ENCODE data around the gene TLCD3A. TPM values are rescaled to one million over a fixed set of nuclear protein-coding genes. Genes with fewer than 3 reads are reported as not detected.

TLCD3A gene
- total and polyA plus RNA-seq, 2 donors, result 5.1 to 7.8 TPM

GRCh38 chr17:726271-726919, 6.0 kb upstream of the TLCD3A start:
- Histone ChIP-seq H3K27me3 (ENCODE audit: control insufficient read depth in 2 of 2, insufficient read depth in 1 of 2, low read length in 1 of 2) (peaks cover 10 to 26% of the 10 kb centered on the region in 2 donors), H3K4me1 (ENCODE audit: control insufficient read depth in 2 of 2, insufficient read depth in 2 of 2, low read length in 2 of 2) (peaks cover 0 to 5% of the 10 kb centered on the region in 2 donors), H3K4me3 (ENCODE audit: low read length in 2 of 2) (no peak overlapping the region), H3K36me3 (ENCODE audit: control insufficient read depth in 2 of 2, insufficient read depth in 2 of 2, low read length in 1 of 2) (no peaks in the 10 kb centered on the region), H3K9me3 (ENCODE audit: control insufficient read depth in 2 of 2, insufficient read depth in 1 of 2, low read length in 1 of 2) (no peaks in the 10 kb centered on the region), H3K27ac (ENCODE audit: low read depth in 1 of 2, low read length in 1 of 2) (no peak overlapping the region)
- DNase-seq (ENCODE audit: low read depth in 6 of 9, low spot score in 9 of 9), result no peak
- WGBS, result 76% methylated on average over 20 of the region's 20 CpGs

DNA sequence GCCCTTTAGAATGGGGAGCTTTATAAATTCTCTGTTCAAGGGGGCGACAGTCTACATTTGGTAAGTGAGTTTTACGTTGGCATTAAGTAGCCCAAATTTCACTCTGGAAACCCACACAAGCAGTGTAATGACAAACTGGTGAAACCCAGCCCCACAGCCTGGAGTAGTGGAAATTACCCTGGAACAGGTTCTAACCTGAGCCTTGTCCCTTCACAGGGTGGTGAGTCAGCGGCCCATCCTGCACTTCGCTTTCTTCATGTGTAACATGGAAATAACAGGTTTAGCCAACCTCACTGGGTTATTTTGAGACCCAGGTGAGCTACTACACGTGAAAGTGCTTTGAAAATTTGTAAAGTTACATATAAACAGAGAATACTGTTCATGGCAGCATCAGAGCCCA, 3.5 kb upstream of the TLCD3A start:
- H3K36me3 ChIP-seq (ENCODE audit: control insufficient read depth in 2 of 2, insufficient read depth in 2 of 2, low read length in 1 of 2), result no peaks in the 10 kb centered on the region
- peak overlapping the region; percentile 69 to 75 for H3K27ac ChIP-seq (ENCODE audit: low read depth in 1 of 2, low read length in 1 of 2)
- peaks cover 26 to 48% of the 10 kb centered on the region in 2 donors for H3K27me3 ChIP-seq (ENCODE audit: control insufficient read depth in 2 of 2, insufficient read depth in 1 of 2, low read length in 1 of 2)
- WGBS, result 89% methylated on average over 5 of the region's 5 CpGs
- no peak overlapping the region for H3K4me3 ChIP-seq (ENCODE audit: low read length in 2 of 2)
- H3K4me1 ChIP-seq (ENCODE audit: control insufficient read depth in 2 of 2, insufficient read depth in 2 of 2, low read length in 2 of 2), result peaks cover 4 to 13% of the 10 kb centered on the region in 2 donors
- H3K9me3 ChIP-seq (ENCODE audit: control insufficient read depth in 2 of 2, insufficient read depth in 1 of 2, low read length in 1 of 2), result no peaks in the 10 kb centered on the region
- no peak for DNase-seq (ENCODE audit: low read depth in 6 of 9, low spot score in 9 of 9)

GRCh38 chr17:731644-732066, 741 bp upstream of the TLCD3A start:
- no peaks in the 10 kb centered on the region for H3K9me3 ChIP-seq (ENCODE audit: control insufficient read depth in 2 of 2, insufficient read depth in 1 of 2, low read length in 1 of 2)
- peak overlapping the region; percentile 36 to 71 for H3K4me3 ChIP-seq (ENCODE audit: low read length in 2 of 2)
- H3K27ac ChIP-seq (ENCODE audit: low read depth in 1 of 2, low read length in 1 of 2), result peak overlapping the region in 1 of 2 donors; percentile 68
- 22% methylated on average over 26 of the region's 26 CpGs for WGBS
- H3K36me3 ChIP-seq (ENCODE audit: control insufficient read depth in 2 of 2, insufficient read depth in 2 of 2, low read length in 1 of 2), result no peaks in the 10 kb centered on the region
- H3K4me1 ChIP-seq (ENCODE audit: control insufficient read depth in 2 of 2, insufficient read depth in 2 of 2, low read length in 2 of 2), result peaks cover 4 to 13% of the 10 kb centered on the region in 2 donors
- no peak for DNase-seq (ENCODE audit: low read depth in 6 of 9, low spot score in 9 of 9)
- H3K27me3 ChIP-seq (ENCODE audit: control insufficient read depth in 2 of 2, insufficient read depth in 1 of 2, low read length in 1 of 2), result peaks cover 26 to 47% of the 10 kb centered on the region in 2 donors

- DNase-seq (ENCODE audit: low read depth in 6 of 9, low spot score in 9 of 9), result peak in 1 of 9 donors; percentile 36
- no peaks in the 10 kb centered on the region for H3K36me3 ChIP-seq (ENCODE audit: control insufficient read depth in 2 of 2, insufficient read depth in 2 of 2, low read length in 1 of 2)
- H3K27me3 ChIP-seq (ENCODE audit: control insufficient read depth in 2 of 2, insufficient read depth in 1 of 2, low read length in 1 of 2), result peaks cover 26 to 46% of the 10 kb centered on the region in 2 donors
- H3K27ac ChIP-seq (ENCODE audit: low read depth in 1 of 2, low read length in 1 of 2), result peak overlapping the region in 1 of 2 donors; percentile 60
- peak overlapping the region; percentile 30 to 71 for H3K4me3 ChIP-seq (ENCODE audit: low read length in 2 of 2)
- 12% methylated on average over 57 of the region's 57 CpGs for WGBS
- peaks cover 4 to 13% of the 10 kb centered on the region in 2 donors for H3K4me1 ChIP-seq (ENCODE audit: control insufficient read depth in 2 of 2, insufficient read depth in 2 of 2, low read length in 2 of 2)
- no peaks in the 10 kb centered on the region for H3K9me3 ChIP-seq (ENCODE audit: control insufficient read depth in 2 of 2, insufficient read depth in 1 of 2, low read length in 1 of 2)
Measured at GRCh38 chr17:732902-733720, 715 bp downstream of the TLCD3A start.

DNA sequence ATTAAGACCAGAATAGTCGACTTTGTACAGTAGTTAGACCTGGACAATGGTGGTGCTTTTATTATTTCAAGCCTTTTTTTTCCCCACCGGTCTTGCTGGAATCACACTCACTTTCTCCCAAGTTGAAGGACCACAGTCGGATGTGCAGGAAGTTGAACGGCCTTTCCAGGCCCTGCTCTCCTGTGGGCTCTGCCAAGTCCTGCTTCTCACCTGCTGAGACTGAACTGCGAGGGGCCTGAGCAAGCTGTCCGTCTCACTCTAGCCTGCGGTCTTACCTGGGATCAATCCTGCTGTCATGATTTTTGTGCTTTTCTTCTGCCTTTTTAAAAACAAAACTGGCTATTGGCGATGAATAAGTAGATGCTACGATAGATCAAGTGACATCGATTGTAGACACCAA, 1.3 kb downstream of the TLCD3A start:
- Histone ChIP-seq H3K36me3 (ENCODE audit: control insufficient read depth in 2 of 2, insufficient read depth in 2 of 2, low read length in 1 of 2) (no peaks in the 10 kb centered on the region), H3K27ac (ENCODE audit: low read depth in 1 of 2, low read length in 1 of 2) (no peak overlapping the region), H3K27me3 (ENCODE audit: control insufficient read depth in 2 of 2, insufficient read depth in 1 of 2, low read length in 1 of 2) (peaks cover 26 to 45% of the 10 kb centered on the region in 2 donors), H3K9me3 (ENCODE audit: control insufficient read depth in 2 of 2, insufficient read depth in 1 of 2, low read length in 1 of 2) (no peaks in the 10 kb centered on the region), H3K4me1 (ENCODE audit: control insufficient read depth in 2 of 2, insufficient read depth in 2 of 2, low read length in 2 of 2) (peaks cover 4 to 13% of the 10 kb centered on the region in 2 donors), H3K4me3 (ENCODE audit: low read length in 2 of 2) (no peak overlapping the region)
- WGBS, result 88% methylated on average over 10 of the region's 10 CpGs
- DNase-seq (ENCODE audit: low read depth in 6 of 9, low spot score in 9 of 9), result no peak

- peaks cover 6 to 18% of the 10 kb centered on the region in 2 donors for H3K27me3 ChIP-seq (ENCODE audit: control insufficient read depth in 2 of 2, insufficient read depth in 1 of 2, low read length in 1 of 2)
- H3K4me3 ChIP-seq (ENCODE audit: low read length in 2 of 2), result no peak overlapping the region
- H3K4me1 ChIP-seq (ENCODE audit: control insufficient read depth in 2 of 2, insufficient read depth in 2 of 2, low read length in 2 of 2), result peaks cover 0 to 8% of the 10 kb centered on the region in 2 donors
- no peak overlapping the region for H3K27ac ChIP-seq (ENCODE audit: low read depth in 1 of 2, low read length in 1 of 2)
- 95% methylated on average over 13 of the region's 13 CpGs for WGBS
- H3K36me3 ChIP-seq (ENCODE audit: control insufficient read depth in 2 of 2, insufficient read depth in 2 of 2, low read length in 1 of 2), result peaks cover 19 to 22% of the 10 kb centered on the region in 2 donors
- no peaks in the 10 kb centered on the region for H3K9me3 ChIP-seq (ENCODE audit: control insufficient read depth in 2 of 2, insufficient read depth in 1 of 2, low read length in 1 of 2)
- DNase-seq (ENCODE audit: low read depth in 6 of 9, low spot score in 9 of 9), result no peak
Measured at GRCh38 chr17:737561-738113, 5.2 kb downstream of the TLCD3A start.

DNA sequence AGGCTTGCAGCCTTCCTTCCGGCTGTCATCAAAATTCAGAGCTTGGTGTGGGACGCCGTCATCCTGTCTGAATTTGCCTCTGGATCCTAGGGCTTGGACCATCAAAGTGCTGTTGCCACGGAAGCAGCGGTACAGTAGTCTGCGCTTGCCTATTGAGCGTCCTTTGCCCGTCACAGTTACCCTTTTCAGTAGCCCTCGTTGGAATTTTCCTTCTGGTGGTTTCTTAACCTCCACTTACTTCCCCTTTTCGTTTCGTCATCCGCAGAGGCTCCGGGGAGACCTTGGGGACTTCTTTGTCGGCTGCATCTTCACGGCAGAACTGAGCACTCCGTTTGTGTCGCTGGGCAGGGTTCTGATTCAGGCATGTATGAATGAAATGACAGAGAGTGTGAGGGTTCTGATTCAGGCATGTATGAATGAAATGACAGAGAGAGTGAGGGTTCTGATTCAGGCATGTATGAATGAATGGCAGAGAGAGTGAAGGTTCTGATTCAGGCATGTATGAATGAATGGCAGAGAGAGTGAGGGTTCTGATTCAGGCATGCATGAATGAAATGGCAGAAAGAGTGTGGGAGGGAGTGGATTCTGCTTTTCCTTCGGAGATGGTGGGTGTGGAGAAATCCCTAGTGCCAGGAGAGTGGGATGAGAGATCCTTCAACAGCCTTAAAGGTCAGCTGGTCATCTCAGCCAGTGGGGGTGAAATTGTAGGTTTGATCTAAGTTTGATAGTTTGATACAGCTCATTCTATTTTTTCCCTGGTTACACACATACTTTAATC, 8.0 kb downstream of the TLCD3A start:
- DNase-seq (ENCODE audit: low read depth in 6 of 9, low spot score in 9 of 9), result peak in 1 of 9 donors; percentile 36
- Histone ChIP-seq H3K4me3 (ENCODE audit: low read length in 2 of 2) (no peak overlapping the region), H3K27ac (ENCODE audit: low read depth in 1 of 2, low read length in 1 of 2) (peak overlapping the region in 1 of 2 donors; percentile 8), H3K36me3 (ENCODE audit: control insufficient read depth in 2 of 2, insufficient read depth in 2 of 2, low read length in 1 of 2) (peaks cover 43 to 44% of the 10 kb centered on the region in 2 donors), H3K27me3 (ENCODE audit: control insufficient read depth in 2 of 2, insufficient read depth in 1 of 2, low read length in 1 of 2) (no peaks in the 10 kb centered on the region), H3K9me3 (ENCODE audit: control insufficient read depth in 2 of 2, insufficient read depth in 1 of 2, low read length in 1 of 2) (no peaks in the 10 kb centered on the region), H3K4me1 (ENCODE audit: control insufficient read depth in 2 of 2, insufficient read depth in 2 of 2, low read length in 2 of 2) (no peaks in the 10 kb centered on the region)
- 36% methylated on average over 18 of the region's 18 CpGs for WGBS

GRCh38 chr17:742147-742793, 9.9 kb downstream of the TLCD3A start:
- H3K9me3 ChIP-seq (ENCODE audit: control insufficient read depth in 2 of 2, insufficient read depth in 1 of 2, low read length in 1 of 2), result no peaks in the 10 kb centered on the region
- WGBS, result 92% methylated on average over 11 of the region's 11 CpGs
- H3K4me1 ChIP-seq (ENCODE audit: control insufficient read depth in 2 of 2, insufficient read depth in 2 of 2, low read length in 2 of 2), result no peaks in the 10 kb centered on the region
- peaks cover 61 to 62% of the 10 kb centered on the region in 2 donors for H3K36me3 ChIP-seq (ENCODE audit: control insufficient read depth in 2 of 2, insufficient read depth in 2 of 2, low read length in 1 of 2)
- no peak overlapping the region for H3K27ac ChIP-seq (ENCODE audit: low read depth in 1 of 2, low read length in 1 of 2)
- H3K4me3 ChIP-seq (ENCODE audit: low read length in 2 of 2), result no peak overlapping the region
- H3K27me3 ChIP-seq (ENCODE audit: control insufficient read depth in 2 of 2, insufficient read depth in 1 of 2, low read length in 1 of 2), result no peaks in the 10 kb centered on the region
- DNase-seq (ENCODE audit: low read depth in 6 of 9, low spot score in 9 of 9), result no peak
